Posterior cingulate gyrus (tissue), 11 donors: ENCODE data around the gene CYSTM1.

Source experiments
- DNase-seq, 10 donors: peaks; one replicate each; pipeline versions ENCODE4 v3.0.0 to v3.0.0-alpha.2; 2020 to 2021; ENCODE audit warnings: mixed read lengths in 3 of 10
- intact Hi-C: fragments of 100-400 bp; cut with DNase I; formaldehyde crosslinking; loops from one replicate; pipeline ENCODE4 v1.15.1; 2023

Gene CYSTM1

DNA sequence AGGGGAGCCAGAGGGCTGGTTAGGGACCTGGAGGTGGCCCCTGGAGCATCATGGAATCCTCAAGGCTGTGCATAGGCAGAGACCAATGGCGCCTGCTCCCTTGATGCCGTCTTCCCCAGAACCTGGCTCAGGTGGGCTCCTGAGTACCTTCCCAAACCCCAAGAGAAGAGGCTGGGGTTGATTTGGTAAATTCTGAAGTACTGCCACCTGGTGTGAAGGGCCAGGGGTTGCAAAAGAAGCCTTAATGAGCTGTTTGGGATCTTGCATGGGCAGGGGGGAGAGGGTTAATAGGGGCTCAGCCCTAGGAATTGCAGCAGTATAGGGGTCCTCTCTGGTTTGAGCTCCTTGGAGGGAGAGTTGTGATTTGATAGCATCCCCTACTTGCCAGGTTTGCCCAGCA is 52.1 kb downstream of the CYSTM1 start:
- no peak for DNase-seq
- intact Hi-C loops, result no loop called here

DNA sequence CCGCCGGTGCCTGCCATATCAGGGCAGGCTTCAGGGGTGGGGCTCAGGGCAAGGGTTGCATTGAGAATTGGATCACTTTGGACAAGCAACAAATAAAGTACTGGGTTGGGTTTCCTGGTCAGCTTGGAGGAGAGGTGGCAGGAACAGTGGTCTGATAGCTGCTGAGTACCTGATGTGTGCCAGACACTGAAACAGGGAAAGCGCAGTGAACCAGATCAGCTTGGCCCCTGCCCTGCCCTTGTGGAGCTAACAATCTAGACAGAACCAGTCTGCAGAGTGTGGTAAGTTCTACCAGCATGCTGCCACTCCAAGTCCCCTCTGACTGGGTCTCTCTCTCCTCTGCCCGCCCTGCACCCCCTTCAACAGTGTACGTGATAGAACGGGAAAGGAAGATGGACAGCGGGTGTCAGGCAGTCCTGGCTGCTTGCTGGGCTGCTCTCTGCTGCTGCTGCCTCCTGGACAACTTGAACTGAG is 53.4 kb downstream of the CYSTM1 start:
- no peak for DNase-seq
- intact Hi-C loops, result no loop called here

DNA sequence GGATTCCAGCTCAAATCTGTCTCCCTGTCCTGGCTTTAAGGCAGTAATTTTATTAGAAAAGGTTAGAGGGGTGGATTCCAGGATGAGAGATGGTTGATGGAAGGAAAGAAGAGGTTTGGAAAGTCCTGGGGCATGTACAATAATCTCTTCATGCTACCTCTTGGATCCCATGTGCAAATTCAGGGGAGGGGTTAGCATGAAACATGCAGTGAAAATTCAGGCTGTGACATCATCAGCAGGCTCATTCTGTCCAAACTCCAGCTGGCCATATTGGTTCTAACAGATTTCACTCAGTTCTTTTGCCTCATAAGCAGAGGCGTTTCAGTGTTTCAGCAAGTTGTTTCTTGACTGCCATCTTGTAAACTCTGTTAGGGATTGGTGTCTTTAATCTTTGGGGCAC is 55.4 kb downstream of the CYSTM1 start:
- DNase-seq, result no peak

DNA sequence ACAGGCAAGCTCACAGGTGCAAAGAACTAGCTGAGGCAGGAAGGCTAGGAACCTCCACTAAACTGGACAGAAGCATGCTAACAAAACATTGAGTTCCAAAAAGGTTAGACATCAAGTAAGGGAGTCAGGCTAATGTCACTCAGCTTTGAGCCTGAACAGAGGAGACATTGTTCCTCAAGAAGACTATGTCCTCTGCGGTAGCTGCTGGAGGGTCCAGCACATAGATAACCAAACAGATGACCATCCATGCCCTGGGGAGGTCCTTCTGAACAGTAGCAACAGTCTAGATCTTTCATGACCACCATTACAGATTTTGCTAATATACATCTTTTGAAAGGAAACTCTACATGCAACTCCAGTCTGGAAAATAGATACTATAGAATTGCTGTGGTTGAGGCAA is 57.7 kb downstream of the CYSTM1 start:
- intact Hi-C loops, result no loop called here

More for the DNA sequence above, 55.4 kb downstream of the CYSTM1 start:
- intact Hi-C loops, result no loop called here

DNA sequence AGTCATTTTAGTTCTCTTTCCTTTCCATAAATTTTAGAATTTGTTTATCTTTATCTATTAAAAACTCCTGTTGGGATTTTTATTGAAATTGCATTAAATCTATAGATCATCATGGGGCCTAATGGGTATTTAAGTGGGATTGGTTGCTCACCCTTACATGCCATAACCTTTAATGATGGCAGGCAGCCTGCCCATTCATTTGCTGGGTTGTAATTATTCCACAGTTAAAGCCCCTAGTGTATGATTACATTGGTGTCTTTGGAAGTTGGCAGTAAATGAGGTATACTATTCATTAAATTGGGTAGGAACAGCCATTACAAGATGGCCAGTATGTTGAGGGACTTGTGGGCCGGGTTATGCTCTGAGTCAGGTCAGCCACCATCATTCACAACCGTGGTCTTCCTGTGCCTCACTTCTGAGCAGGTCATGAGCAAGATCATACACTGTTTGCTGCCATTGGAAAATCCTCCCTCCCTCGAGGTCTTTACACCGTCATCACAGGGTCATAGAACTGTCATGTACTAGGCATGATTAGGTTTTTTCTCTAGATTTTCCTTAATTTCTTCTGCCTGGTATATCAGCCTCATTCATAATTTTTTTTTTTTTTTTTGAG is 59.5 kb downstream of the CYSTM1 start:
- DNase-seq, result no peak
- intact Hi-C loops, result no loop called here

More for the DNA sequence above, 57.7 kb downstream of the CYSTM1 start:
- DNase-seq, result no peak

DNA sequence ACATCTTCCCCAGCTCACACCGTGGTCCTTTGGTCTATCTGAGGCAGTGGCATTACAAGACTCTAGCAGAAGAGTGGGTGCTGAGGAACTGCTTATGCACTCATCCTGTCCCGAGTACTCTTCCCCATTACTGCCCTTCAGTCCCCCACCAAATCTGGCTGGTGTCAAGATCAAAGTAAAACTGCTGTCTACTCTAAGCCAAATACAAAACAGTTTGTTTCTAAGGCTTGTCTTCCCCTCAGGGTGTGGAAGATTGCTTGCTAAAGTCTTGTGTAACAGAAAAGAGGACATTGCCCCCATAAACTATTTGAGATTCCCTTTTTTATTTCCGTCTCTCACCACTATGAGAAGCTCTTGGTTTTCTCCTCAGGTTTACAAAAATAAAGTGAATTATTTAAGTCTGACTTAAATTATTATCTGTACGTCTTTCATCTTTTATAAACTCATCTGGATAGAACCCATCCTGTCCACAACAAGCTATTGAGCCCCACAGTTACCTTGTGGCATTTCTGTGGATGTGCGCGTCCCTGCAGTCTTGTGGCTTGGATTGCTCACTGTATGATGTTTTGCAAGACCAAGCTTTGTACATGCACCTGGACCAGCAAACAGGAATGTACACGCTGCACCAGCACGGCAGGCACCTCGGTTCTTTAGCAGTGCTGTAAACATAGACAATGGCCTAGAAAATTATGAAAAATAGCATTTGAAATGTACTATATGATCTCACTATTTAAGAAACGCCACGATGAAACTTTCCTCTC is 61.0 kb downstream of the CYSTM1 start:
- intact Hi-C loops, result no loop called here
- DNase-seq, result peak in 1 of 10 donors; percentile 38

DNA sequence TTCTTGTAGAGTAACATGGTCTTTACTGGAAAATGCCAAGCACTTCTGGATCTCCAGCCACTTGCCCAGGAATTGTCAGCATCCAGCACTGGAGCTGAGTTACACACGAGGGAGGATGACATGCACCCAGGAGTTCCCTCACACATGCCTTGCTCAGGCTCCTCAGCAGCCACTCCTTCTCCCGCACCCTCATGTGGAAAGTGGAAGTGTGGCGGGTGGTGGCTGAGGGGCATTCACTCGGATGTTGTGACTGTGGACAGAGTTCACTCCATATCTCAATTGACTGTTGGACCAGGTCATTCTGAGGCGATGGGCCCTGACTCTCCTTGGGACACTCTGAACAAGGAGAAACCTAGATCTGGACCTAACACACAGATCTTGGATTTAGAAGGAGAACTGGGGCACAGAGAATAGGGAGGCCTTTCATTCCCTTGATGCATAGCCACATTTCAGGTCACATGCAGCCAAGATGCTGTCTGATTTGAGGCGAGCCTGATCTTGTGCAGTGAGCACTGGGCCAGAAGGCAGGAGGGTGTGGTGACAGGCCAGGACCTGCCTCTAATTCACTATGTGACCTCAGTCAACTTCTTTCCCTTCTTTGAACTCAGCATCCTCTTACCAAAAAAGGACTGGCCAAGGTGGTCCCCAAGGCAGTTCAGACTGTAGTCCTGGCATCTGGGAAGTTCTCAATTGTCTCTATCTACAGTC is 62.1 kb downstream of the CYSTM1 start:
- peak in 1 of 10 donors; percentile 34 for DNase-seq
- intact Hi-C loops, result no loop called here

DNA sequence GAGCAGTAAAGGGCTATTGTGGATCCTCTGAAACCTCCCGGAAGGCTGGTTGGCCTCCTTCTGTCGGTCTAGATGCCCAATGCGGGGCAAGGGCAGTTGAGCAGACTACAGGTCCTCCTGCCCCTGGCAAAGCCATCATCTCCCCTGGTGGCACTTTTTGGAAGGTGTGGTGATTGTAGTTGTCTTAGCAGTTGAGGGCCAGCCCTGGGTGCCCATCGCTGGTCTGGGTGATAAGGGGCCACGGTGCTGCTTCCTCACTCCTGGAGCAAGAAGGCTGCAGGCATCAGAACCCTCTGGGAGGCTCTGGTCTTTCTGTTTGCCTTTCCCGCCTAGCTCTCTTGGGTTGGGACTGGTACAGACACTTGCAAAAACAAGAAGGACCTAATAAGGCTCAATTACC is 63.8 kb downstream of the CYSTM1 start:
- intact Hi-C loops, result no loop called here
- DNase-seq, result peak in 1 of 10 donors; percentile 63

DNA sequence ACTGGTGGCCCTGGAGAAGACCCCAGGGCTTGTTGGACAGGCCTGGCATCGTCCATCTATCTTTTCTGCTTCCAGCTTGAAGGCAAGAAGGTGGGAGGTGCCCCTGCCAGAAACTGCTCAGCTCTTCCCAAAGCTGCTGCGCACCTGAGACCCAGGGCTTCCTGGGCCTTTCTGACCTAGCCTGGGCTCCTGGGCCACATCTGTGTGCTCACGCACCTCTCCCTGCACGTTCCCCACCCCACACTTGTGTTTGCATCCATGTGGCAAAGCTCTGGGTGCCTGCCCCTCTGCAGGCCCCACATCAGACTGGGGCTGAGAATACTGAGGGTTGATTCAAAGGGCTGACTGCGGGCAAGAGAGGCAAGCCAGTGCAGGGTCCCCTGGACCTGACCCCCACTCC is 64.5 kb downstream of the CYSTM1 start:
- intact Hi-C loops, result no loop called here
- peak in 1 of 10 donors; percentile 50 for DNase-seq

DNA sequence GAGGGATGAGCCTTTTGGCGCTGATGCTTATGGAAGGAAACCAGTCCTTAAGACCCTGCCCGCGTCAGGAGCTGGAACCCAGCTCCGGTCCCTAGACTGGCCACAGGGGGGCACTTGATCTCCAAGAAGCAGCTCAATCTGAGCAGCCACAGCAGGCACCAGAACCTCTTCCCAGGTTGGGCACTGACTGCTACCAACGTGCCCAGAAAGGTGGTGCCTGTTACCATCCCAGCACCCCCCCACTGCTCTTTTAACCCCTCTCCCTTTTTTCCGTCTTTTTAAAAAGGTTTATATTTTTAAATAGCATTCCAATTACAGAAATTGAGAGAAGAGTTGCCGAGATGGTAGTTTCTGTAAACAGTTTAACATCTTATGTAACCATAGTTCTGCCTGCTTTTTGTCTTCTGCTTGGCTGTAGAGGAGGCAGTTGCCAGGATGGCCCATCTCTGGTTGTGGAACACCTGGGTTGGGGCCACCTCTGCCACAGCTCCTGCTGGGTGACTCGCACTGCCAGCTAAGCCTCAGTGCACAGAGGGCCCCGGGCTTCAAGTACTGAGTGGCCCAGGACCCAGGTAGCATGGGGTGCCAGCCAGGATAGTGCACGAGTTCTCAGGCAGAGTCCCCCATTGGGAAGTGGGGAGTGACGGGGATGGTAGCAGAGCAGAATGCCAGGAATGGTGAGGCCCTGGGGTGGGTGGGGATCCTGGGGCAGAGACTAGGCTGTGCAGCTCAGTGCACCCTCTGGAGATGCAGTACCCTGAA is 65.1 kb downstream of the CYSTM1 start:
- intact Hi-C loops, result no loop called here
- peak; percentile 54 to 96 (median 76) for DNase-seq

DNA sequence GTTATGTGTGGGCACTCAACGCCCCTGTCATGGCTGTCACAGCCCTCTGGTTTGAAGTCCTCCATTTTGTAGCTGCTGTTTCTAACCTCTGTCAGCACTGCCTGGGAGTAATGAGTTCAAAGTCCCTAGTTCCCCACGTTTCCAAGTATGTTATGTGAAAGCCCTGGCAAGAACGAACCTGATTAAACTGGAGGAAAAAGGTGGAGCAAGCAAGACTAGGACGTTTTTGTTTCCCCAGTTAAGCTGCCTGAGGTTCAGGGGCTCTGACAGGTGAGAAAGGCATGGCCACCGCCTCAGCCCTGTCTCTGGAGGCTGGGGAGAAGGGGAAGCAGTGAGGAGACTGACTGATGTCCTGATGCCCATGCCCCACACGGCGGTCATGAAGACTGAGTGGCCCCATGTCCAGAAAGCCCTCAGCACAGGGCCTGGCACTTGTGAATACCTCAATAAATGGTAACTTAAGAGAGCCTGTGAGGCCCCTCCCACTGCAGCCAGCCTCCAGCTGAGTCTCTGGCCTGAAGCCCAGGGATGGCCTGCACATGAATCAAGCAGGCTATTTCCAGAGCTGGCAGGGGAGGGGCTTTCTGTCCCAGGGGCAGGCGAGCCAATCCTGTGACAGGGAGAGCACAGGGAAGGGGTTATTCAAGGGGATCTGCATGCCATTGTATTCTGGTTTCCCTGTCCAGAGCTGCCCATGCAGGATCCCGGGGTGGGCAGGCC is 66.2 kb downstream of the CYSTM1 start:
- intact Hi-C loops, result no loop called here
- DNase-seq, result peak; percentile 86 to 99 (median 94)

DNA sequence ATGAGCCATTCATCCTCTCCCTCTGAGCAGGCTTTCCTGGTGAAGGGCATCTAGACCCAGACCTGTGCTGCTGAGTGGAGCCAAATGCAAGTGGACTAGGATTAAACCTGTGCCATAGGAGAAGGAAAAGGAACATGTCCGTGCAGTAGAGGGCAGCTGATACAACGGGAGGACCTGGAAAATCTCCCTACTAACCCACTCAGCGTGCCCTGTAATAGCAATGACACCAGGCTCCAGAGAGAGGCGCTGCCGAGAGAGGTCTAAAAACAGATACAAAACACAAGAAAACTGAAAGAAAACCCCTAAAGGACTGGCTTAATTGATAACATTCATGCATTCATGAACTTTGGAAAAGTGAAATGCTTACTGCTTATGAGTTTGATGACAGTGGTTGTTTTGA is 67.1 kb downstream of the CYSTM1 start:
- DNase-seq, result peak in 1 of 10 donors; percentile 31
- intact Hi-C loops, result no loop called here

DNA sequence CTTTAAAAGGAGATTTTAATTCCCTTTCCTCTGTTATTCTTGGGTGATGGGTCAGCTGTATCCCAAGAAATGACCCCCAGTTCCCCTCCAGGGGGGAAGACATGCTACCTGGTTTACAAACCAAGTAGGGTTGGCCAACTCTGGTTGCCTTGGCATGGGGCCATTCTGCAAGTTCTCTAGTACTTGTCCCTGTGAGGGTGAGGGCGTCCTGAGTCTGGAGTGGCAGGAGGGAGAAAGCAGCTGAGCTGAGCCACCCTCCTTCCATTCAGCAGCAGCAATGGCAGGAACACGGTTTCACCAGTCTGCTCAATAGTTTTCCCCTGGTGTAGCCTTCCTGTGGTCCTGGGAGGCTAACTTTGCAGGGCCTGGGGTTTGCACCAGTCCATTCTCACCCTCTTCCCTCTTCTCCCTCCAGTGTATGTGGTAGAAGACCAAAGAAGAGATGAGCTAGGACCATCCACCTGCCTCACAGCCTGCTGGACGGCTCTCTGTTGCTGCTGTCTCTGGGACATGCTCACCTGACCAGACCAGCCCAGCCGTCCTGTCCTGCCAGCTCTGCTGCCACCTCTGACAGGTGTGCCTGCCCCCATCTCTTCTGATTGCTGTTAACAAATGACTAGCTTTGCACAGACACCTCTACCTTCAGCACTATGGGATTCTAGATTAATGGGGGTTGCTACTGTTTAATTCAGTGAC is 68.0 kb downstream of the CYSTM1 start:
- intact Hi-C loops, result no loop called here
- DNase-seq, result peak in 1 of 10 donors; percentile 72

DNA sequence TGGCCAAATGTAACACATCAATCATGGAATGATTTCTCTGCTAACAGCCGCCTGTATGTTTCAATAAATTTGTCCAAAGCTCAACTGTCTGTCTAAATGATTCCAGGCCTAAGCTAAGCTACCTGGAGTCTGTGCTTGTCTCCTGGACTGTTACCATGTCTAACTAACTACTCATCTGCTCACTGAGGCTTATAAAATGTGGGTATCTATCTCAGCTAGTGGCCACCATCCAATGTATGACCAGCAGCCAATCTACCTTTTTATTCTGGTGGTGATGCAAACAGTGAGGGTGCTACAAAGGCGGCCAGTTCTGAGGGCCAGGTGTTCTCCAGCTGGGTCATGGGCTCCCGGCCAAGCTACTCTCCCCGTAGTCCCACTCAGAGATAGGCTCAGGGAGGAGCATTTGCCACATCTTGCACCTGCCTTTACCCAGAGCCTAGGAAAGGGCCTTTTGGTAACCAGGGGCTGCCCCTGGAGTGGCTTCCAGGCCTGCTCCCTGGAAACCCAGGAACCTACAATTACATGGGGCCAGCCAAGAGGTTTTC is 68.8 kb downstream of the CYSTM1 start:
- peak in 1 of 10 donors; percentile 60 for DNase-seq
- intact Hi-C loops, result loop anchor here (1.0 kb wide), 1 partner anchor 108 kb away; no protein-coding TSS in a partner anchor

DNA sequence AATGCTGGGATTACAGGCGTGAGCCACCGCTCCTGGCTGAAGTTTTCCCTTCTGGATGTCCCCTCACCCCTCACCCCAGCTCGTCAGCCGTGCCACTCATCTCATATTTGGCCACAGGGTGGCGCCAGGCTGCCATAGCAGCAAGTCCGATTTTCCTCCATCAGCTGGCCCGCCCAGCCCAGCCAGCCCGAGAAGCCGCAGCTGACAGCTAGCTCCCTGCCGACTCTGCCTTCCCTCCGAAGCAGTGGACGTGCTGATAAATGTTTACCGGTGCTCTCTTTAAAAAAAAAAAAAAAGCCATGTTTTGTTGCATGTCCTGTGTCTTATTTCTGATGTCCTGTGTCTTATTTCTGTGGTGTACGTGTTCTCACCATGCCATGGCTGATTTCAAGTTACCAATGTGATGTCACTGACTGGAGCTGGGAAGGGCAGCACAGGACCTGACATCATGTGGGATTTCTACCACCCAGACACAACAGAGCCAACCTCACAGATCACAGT is 69.6 kb downstream of the CYSTM1 start:
- peak; percentile 89 to 99 (median 94) for DNase-seq
- intact Hi-C loops, result loop anchor here (1.0 kb wide), 1 partner anchor 107 kb away; no protein-coding TSS in a partner anchor

DNA sequence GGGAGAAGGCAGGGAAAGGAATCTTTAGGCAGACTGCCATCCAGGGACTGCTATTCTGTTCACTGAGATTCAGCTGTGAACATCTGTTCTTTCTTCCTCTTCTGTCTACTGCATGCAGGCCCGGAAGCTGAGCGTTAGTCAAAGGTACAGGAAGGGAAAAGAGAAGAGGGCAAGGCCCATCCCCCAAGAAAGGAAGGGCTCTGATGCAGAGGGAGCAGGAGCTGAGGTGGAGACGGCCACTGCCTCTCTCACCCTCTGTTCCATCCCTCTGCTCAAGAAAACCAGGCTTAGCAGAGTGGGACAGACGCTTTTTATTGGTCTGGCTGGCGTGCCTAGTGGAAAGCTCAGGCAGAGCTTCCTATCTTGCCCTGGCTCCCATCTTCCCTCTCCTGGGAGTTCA is 70.4 kb downstream of the CYSTM1 start:
- intact Hi-C loops, result no loop called here
- no peak for DNase-seq

DNA sequence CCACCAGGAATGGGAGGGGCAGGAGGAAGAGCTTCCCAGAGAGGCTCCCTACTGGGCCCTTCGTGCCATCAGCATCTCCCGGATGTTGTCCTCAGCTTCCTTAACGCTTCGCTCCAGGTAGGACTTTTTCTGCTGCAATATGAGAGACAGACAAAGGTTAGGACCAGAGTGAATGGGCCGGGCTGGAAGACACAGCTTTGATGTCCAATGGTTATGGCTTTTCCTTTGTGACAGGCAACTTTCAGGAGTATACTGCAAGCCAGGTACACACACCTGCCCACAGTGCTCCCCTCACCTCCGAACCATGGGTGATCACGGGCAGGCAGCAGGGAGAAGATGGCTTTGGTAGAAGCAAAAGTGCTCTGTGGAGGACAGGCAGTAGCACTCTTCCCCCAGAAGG is 70.9 kb downstream of the CYSTM1 start:
- no peak for DNase-seq
- intact Hi-C loops, result no loop called here

DNA sequence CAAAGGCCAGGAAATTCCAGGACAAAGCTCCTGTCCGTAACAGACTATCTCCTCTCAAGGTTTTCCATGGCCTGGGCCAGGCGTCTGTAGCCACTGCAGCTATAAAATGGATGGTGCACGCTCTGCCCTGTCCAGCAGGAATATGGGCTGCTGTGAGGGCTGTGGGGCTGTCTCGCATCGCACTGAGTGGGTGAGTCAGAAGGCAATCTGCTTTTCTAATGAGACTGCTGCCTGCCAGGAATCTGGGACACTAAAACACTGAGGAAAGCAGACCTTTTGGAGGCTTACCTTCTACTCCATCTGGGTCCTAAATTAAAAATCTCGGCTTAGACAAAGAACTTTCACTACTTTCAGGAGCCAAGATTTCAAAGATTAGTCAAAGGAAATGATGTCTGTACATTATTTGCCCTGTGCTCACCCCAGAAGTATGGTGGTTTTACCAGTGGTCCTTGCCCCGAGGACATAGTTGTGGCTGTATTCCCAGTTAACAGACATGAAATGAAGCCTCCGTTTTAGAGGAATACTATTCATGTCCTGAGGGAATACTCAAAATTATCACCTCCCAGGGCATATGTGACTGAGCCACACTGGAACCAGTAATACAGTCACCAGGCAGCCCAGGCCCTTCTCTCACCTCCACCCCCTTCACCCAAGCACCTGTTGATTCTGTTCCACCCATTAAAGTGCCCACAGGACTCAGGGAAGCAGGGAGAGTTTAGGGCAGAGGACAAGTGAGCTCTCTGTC is 71.6 kb downstream of the CYSTM1 start:
- intact Hi-C loops, result no loop called here
- DNase-seq, result peak; percentile 32 to 94 (median 60)
